RWPE2 (cell line): Measurements from ENCODE around the gene SLC2A5.
"Not testable (repeated sequence)": the region's sequence is repeated elsewhere in the genome, so short reads cannot be mapped to it uniquely, and the experiment has no call there.

Experiments
- ATAC-seq: fragments of 200-7000 bp; cut with Tn5 transposase; 3 replicates; pipeline ENCODE4 v1.9.1; 2021; ENCODE audit warnings: low read depth
- DNase-seq: peaks from one replicate; pipeline ENCODE4 v3.0.0-alpha.2; 2020; ENCODE audit warnings: low spot score
- H3K27ac ChIP-seq: fragments of 450-650 bp; 2 replicates; pipeline ENCODE4 v1.5.1; 2017; ENCODE audit warnings: mild to moderate bottlenecking; ENCODE audit not compliant: poor library complexity, severe bottlenecking
- H3K27me3 ChIP-seq: fragments of 250-450 bp; sonication (Bioruptor Pico); 2 replicates; pipeline ENCODE4 v1.5.1; 2021; ENCODE audit warnings: mild to moderate bottlenecking, moderate library complexity; ENCODE audit not compliant: insufficient read depth, poor library complexity, severe bottlenecking
- H3K36me3 ChIP-seq: fragments of 250-450 bp; sonication (Bioruptor Pico); 2 replicates; pipeline ENCODE4 v1.5.1; 2020; ENCODE audit warnings: low read depth, mild to moderate bottlenecking, moderate library complexity
- H3K4me1 ChIP-seq: fragments of 250-450 bp; sonication (Bioruptor Pico); 2 replicates; pipeline ENCODE4 v1.5.1; 2021; ENCODE audit warnings: mild to moderate bottlenecking, moderate library complexity; ENCODE audit not compliant: insufficient read depth, poor library complexity, severe bottlenecking
- H3K4me3 ChIP-seq: fragments of 250-450 bp; sonication (Bioruptor Pico); 2 replicates; pipeline ENCODE4 v1.5.1; 2021; ENCODE audit warnings: mild to moderate bottlenecking, moderate library complexity; ENCODE audit not compliant: severe bottlenecking
- H3K9me3 ChIP-seq: fragments of 250-450 bp; sonication (Bioruptor Pico); 2 replicates; pipeline ENCODE4 v1.5.1; 2021; ENCODE audit warnings: mild to moderate bottlenecking, moderate library complexity; ENCODE audit not compliant: severe bottlenecking
- CTCF ChIP-seq: fragments of 450-650 bp; IDR thresholded peaks from one replicate; pipeline ENCODE4 v1.5.1; 2017; ENCODE audit warnings: mild to moderate bottlenecking, moderate library complexity; ENCODE audit not compliant: poor library complexity, severe bottlenecking

Gene SLC2A5

GRCh38 chr1:9027307-9027706 is 42.1 kb downstream of the SLC2A5 start:
- ATAC-seq (no peak), DNase-seq (no peak)
- Histone ChIP-seq H3K27ac (no peak overlapping the region), H3K36me3 (no peaks in the 10 kb centered on the region), H3K4me1 (no peaks in the 10 kb centered on the region), H3K27me3 (no peaks in the 10 kb centered on the region), H3K9me3 (no peaks in the 10 kb centered on the region), H3K4me3 (no peak overlapping the region)
- no peak for TF ChIP-seq CTCF

- ATAC-seq (no peak; the same call in 2 of the 3 replicates), DNase-seq (no peak)
Measured at GRCh38 chr1:9025449-9025848, 44.0 kb downstream of the SLC2A5 start.

GRCh38 chr1:9024837-9025236 is 44.6 kb downstream of the SLC2A5 start:
- ATAC-seq (no peak), DNase-seq (no peak)
- H3K27ac ChIP-seq = no peak overlapping the region
- no peaks in the 10 kb centered on the region for H3K27me3 ChIP-seq
- H3K4me1 ChIP-seq = no peaks in the 10 kb centered on the region
- no peak for TF ChIP-seq CTCF
- no peak overlapping the region for H3K4me3 ChIP-seq
- H3K9me3 ChIP-seq = no peaks in the 10 kb centered on the region
- no peaks in the 10 kb centered on the region for H3K36me3 ChIP-seq

More at GRCh38 chr1:9025449-9025848, 44.0 kb downstream of the SLC2A5 start:
- no peaks in the 10 kb centered on the region for H3K4me1 ChIP-seq
- no peaks in the 10 kb centered on the region for H3K9me3 ChIP-seq
- no peak overlapping the region for H3K27ac ChIP-seq
- no peak for TF ChIP-seq CTCF
- H3K36me3 ChIP-seq = no peaks in the 10 kb centered on the region
- no peak overlapping the region for H3K4me3 ChIP-seq
- H3K27me3 ChIP-seq = no peaks in the 10 kb centered on the region

- Histone ChIP-seq H3K4me1 (no peaks in the 10 kb centered on the region), H3K9me3 (no peaks in the 10 kb centered on the region), H3K27me3 (no peaks in the 10 kb centered on the region), H3K36me3 (no peaks in the 10 kb centered on the region), H3K4me3 (no peak overlapping the region), H3K27ac (no peak overlapping the region)
- DNase-seq = no peak
- ATAC-seq = no peak
- no peak for TF ChIP-seq CTCF
Measured at GRCh38 chr1:9022773-9023172, 46.7 kb downstream of the SLC2A5 start.

GRCh38 chr1:9022026-9022738 is 47.3 kb downstream of the SLC2A5 start:
- not testable (repeated sequence) for H3K27ac ChIP-seq, H3K27me3 ChIP-seq, H3K36me3 ChIP-seq, H3K4me1 ChIP-seq, ATAC-seq, H3K9me3 ChIP-seq, DNase-seq, H3K4me3 ChIP-seq
